GM12878 (cell line): ENCODE measurements around the gene KCTD2. TPM values are rescaled to one million over a fixed set of nuclear protein-coding genes. Genes with fewer than 3 reads are reported as not detected.

Experiments used
- BMI1 ChIP-seq: fragments of 450-650 bp; IDR thresholded peaks from 2 replicates; pipeline ENCODE4 v1.6.1; 2016; ENCODE audit warnings: mild to moderate bottlenecking, moderate library complexity, borderline replicate concordance
- HDAC2 ChIP-seq: fragments of 200-600 bp; sonication (generic); IDR thresholded peaks from 2 replicates; pipeline ENCODE4 v1.6.1; 2017
- ZNF24 ChIP-seq: fragments of 450-650 bp; IDR thresholded peaks from 2 replicates; pipeline ENCODE4 v1.6.1; 2017; ENCODE audit warnings: antibody characterized with exemption, mild to moderate bottlenecking
- polyA plus RNA-seq, 11 experiments: library from polyadenylated mRNA; depleted of rRNA in 4 of 11; unstranded in 6 of 11; stranded (reverse) in 5 of 11; fragments of >200 nt; fragmentation: Nextera tagmentation in 4 of 11; fragmentation: Illumina TruSeq in 1 of 11; extraction: Ambion mirVana in 4 of 11; extraction: Trizol in 1 of 11; gene quantifications; 1 replicate in 1 of 11; 2 replicates in 10 of 11; pipeline versions ENCODE4 v1.2.1 to v1.2.3, GENCODE V29; 2011 to 2016; ENCODE audit warnings: inconsistent platforms in 2 of 11, missing spikeins in 2 of 11, low read depth in 1 of 11
- total RNA-seq, 4 experiments: library from RNA; depleted of rRNA in 3 of 4; stranded (reverse); fragments of >200 nt in 3 of 4; fragmentation: Illumina TruSeq in 1 of 4; extraction: Trizol in 1 of 4; gene quantifications; 2 replicates each; pipeline versions ENCODE4 v1.2.1 to v1.2.3, GENCODE V29; 2013 to 2021
- TF ChIP-seq, protein P1 (sequence below): fragments of 450-650 bp; IDR thresholded peaks from 2 replicates; pipeline ENCODE4 v1.6.1; 2017; ENCODE audit warnings: mild to moderate bottlenecking, moderate library complexity
- TF ChIP-seq, protein P2 (sequence below): fragments of 450-650 bp; IDR thresholded peaks from 2 replicates; pipeline ENCODE4 v1.6.1; 2017; ENCODE audit warnings: mild to moderate bottlenecking, moderate library complexity

Gene KCTD2
- total and polyA plus RNA-seq, 10 of the 15 experiments (the other 5 are each of a cell fraction or from before 2014, with no cell fraction given) = 1.5 to 27.5 (median 13.7) TPM

DNA sequence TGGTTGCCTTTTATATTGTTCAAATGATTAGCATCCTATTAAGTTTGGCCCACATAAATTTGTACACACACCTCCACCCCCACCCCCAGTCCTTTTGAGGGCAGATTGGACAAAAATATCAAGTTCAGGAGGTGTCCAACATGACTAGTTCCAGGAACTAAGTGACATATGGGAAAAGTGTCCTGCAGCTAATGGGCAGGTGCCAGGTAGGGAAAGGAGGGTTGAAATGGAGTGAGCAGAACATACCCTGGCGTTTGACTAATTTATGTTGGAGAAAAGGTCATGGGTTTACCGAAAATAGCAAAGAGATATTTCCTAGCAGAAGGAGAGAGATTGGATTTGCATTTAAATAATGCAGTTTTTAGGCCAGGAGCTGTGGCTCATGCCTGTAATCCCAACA, 4.9 kb downstream of the KCTD2 start (continued):
- TF ChIP-seq, protein P1, sequence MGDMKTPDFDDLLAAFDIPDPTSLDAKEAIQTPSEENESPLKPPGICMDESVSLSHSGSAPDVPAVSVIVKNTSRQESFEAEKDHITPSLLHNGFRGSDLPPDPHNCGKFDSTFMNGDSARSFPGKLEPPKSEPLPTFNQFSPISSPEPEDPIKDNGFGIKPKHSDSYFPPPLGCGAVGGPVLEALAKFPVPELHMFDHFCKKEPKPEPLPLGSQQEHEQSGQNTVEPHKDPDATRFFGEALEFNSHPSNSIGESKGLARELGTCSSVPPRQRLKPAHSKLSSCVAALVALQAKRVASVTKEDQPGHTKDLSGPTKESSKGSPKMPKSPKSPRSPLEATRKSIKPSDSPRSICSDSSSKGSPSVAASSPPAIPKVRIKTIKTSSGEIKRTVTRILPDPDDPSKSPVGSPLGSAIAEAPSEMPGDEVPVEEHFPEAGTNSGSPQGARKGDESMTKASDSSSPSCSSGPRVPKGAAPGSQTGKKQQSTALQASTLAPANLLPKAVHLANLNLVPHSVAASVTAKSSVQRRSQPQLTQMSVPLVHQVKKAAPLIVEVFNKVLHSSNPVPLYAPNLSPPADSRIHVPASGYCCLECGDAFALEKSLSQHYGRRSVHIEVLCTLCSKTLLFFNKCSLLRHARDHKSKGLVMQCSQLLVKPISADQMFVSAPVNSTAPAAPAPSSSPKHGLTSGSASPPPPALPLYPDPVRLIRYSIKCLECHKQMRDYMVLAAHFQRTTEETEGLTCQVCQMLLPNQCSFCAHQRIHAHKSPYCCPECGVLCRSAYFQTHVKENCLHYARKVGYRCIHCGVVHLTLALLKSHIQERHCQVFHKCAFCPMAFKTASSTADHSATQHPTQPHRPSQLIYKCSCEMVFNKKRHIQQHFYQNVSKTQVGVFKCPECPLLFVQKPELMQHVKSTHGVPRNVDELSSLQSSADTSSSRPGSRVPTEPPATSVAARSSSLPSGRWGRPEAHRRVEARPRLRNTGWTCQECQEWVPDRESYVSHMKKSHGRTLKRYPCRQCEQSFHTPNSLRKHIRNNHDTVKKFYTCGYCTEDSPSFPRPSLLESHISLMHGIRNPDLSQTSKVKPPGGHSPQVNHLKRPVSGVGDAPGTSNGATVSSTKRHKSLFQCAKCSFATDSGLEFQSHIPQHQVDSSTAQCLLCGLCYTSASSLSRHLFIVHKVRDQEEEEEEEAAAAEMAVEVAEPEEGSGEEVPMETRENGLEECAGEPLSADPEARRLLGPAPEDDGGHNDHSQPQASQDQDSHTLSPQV = no peak
- no peak for TF ChIP-seq BMI1
- no peak for TF ChIP-seq ZNF24
- TF ChIP-seq, protein P2, sequence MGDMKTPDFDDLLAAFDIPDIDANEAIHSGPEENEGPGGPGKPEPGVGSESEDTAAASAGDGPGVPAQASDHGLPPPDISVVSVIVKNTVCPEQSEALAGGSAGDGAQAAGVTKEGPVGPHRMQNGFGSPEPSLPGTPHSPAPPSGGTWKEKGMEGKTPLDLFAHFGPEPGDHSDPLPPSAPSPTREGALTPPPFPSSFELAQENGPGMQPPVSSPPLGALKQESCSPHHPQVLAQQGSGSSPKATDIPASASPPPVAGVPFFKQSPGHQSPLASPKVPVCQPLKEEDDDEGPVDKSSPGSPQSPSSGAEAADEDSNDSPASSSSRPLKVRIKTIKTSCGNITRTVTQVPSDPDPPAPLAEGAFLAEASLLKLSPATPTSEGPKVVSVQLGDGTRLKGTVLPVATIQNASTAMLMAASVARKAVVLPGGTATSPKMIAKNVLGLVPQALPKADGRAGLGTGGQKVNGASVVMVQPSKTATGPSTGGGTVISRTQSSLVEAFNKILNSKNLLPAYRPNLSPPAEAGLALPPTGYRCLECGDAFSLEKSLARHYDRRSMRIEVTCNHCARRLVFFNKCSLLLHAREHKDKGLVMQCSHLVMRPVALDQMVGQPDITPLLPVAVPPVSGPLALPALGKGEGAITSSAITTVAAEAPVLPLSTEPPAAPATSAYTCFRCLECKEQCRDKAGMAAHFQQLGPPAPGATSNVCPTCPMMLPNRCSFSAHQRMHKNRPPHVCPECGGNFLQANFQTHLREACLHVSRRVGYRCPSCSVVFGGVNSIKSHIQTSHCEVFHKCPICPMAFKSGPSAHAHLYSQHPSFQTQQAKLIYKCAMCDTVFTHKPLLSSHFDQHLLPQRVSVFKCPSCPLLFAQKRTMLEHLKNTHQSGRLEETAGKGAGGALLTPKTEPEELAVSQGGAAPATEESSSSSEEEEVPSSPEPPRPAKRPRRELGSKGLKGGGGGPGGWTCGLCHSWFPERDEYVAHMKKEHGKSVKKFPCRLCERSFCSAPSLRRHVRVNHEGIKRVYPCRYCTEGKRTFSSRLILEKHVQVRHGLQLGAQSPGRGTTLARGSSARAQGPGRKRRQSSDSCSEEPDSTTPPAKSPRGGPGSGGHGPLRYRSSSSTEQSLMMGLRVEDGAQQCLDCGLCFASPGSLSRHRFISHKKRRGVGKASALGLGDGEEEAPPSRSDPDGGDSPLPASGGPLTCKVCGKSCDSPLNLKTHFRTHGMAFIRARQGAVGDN = no peak
- TF ChIP-seq HDAC2 = no peak
